Lung (tissue), 12 donors: ENCODE results near the gene F12. TPM values are rescaled to one million over a fixed set of nuclear protein-coding genes. Genes with fewer than 3 reads are reported as not detected.

Source experiments
- ATAC-seq: fragments of 200-7000 bp; cut with Tn5 transposase; one replicate; pipeline ENCODE4 v1.9.1; 2020; ENCODE audit warnings: moderate number of reproducible peaks; ENCODE audit not compliant: insufficient read depth, low FRiP score
- DNase-seq, 3 donors: peaks; one replicate each; pipeline ENCODE4 v3.0.0-alpha.2; 2013 to 2017
- H3K27ac ChIP-seq, 2 donors: one replicate each; pipeline ENCODE4 v1.5.1; 2013; ENCODE audit warnings: mild to moderate bottlenecking in 2 of 2, moderate library complexity in 2 of 2, control low read depth in 1 of 2, inconsistent platforms in 1 of 2, low read depth in 1 of 2, low read length in 1 of 2
- H3K27me3 ChIP-seq, 3 donors: one replicate each; pipeline ENCODE4 v1.5.1; 2013; ENCODE audit warnings: low read length in 2 of 3; ENCODE audit not compliant: control insufficient read depth in 3 of 3, insufficient read depth in 3 of 3
- H3K36me3 ChIP-seq, 4 donors: one replicate each; pipeline ENCODE4 v1.5.1; 2013; ENCODE audit warnings: low read length in 4 of 4, mild to moderate bottlenecking in 1 of 4, moderate library complexity in 1 of 4; ENCODE audit not compliant: control insufficient read depth in 4 of 4, insufficient read depth in 4 of 4
- H3K4me1 ChIP-seq, 5 donors: one replicate each; pipeline ENCODE4 v1.5.1; 2013; ENCODE audit warnings: low read length in 5 of 5, mild to moderate bottlenecking in 2 of 5, moderate library complexity in 1 of 5; ENCODE audit not compliant: control insufficient read depth in 5 of 5, insufficient read depth in 5 of 5
- H3K4me3 ChIP-seq: one replicate; pipeline ENCODE4 v1.5.1; 2013; ENCODE audit warnings: mild to moderate bottlenecking, control low read depth, moderate library complexity
- H3K9ac ChIP-seq, 2 donors: one replicate each; pipeline ENCODE4 v1.5.1; 2013; ENCODE audit warnings: low read length in 2 of 2, control low read depth in 1 of 2; ENCODE audit not compliant: insufficient read depth in 1 of 2
- H3K9me3 ChIP-seq, 4 donors: one replicate each; pipeline ENCODE4 v1.5.1; 2013; ENCODE audit warnings: low read length in 3 of 4, mild to moderate bottlenecking in 1 of 4, moderate library complexity in 1 of 4; ENCODE audit not compliant: control insufficient read depth in 4 of 4, insufficient read depth in 3 of 4
- WGBS, 2 donors: extraction: QIAGEN DNeasy Blood & Tissue Kit; methylation state at CpG; one replicate each; pipeline ENCODE4 v1.1.7; 2013; 5-methylcytosine and 5-hydroxymethylcytosine counted together
- polyA plus RNA-seq, 2 donors: library from polyadenylated mRNA; stranded (reverse); fragments of 200-250 nt; gene quantifications; one replicate each; pipeline ENCODE4 v1.2.1, GENCODE V29; 2013
- total RNA-seq, 2 donors: library from RNA; depleted of rRNA in 1 of 2; stranded (reverse); fragments of >200 nt in 1 of 2; gene quantifications; one replicate each; pipeline ENCODE4 v1.2.1, GENCODE V29; 2014 to 2021
- TF ChIP-seq, protein P1 (sequence below): IDR thresholded peaks from 2 replicates; pipeline ENCODE4 v1.5.1; 2012; ENCODE audit warnings: mild to moderate bottlenecking; ENCODE audit errors: control extremely low read depth, extremely low read depth
- donor health status: control.
- donor health status: control.
- donor health status: Bipolar disorder and iron deficiency.
- donor health status: healthy.
- donor health status: DM: yes; HTN: yes; CAD: no.

The F12 gene
- total and polyA plus RNA-seq, 4 donors, result 1.3 to 1.7 (median 1.4) TPM; not detected in 1

DNA sequence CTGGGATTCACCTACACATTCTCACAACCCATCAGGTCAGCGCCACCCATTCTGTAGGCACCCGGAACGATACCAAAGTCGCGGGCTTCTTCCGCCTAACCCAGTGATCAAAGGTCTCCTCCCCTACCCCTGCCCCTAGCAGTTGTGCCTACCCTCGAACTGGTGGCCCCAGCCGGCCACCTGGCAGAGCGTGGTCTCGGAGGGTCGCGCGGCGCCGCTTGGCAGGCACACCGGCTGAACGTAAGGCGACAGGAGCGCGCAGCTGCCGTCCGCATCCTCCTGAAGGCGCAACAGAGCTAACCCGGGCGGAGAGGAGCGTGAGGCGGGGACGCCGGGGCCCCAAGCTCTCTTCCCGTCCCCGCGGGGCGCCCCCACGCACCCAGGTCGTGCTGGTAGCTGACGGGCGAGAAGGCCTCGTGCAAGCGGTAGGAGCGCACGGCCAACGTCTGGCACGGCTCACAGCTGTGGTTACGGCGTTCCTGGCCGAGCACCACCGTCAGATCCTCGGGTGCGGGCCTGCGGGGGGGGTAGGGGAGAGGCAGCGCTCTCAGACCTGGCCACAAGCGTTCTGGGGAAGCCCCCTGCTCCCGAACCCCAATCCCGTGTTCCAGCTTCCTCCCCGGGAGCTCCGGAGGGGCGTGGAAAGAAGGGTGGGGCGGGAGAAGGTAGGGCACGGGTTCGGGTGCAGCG, 6.1 kb downstream of the F12 start:
- H3K36me3 ChIP-seq, result no peaks in the 10 kb centered on the region
- DNase-seq (no peak), ATAC-seq (no peak)
- H3K4me3 ChIP-seq, result no peak overlapping the region
- H3K27ac ChIP-seq, result no peak overlapping the region
- H3K4me1 ChIP-seq, result peaks cover 0 to 36% (median 18%) of the 10 kb centered on the region in 5 donors
- WGBS, 2 donors, result 2% methylated on average over 53 to 61 of the region's 61 CpGs
- peaks cover 0 to 52% (median 41%) of the 10 kb centered on the region in 3 donors for H3K27me3 ChIP-seq
- TF ChIP-seq, protein P1, sequence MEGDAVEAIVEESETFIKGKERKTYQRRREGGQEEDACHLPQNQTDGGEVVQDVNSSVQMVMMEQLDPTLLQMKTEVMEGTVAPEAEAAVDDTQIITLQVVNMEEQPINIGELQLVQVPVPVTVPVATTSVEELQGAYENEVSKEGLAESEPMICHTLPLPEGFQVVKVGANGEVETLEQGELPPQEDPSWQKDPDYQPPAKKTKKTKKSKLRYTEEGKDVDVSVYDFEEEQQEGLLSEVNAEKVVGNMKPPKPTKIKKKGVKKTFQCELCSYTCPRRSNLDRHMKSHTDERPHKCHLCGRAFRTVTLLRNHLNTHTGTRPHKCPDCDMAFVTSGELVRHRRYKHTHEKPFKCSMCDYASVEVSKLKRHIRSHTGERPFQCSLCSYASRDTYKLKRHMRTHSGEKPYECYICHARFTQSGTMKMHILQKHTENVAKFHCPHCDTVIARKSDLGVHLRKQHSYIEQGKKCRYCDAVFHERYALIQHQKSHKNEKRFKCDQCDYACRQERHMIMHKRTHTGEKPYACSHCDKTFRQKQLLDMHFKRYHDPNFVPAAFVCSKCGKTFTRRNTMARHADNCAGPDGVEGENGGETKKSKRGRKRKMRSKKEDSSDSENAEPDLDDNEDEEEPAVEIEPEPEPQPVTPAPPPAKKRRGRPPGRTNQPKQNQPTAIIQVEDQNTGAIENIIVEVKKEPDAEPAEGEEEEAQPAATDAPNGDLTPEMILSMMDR, result no peak
- no peak overlapping the region for H3K9ac ChIP-seq
- H3K9me3 ChIP-seq, result peaks cover 0 to 2% (median 0%) of the 10 kb centered on the region in 4 donors

DNA sequence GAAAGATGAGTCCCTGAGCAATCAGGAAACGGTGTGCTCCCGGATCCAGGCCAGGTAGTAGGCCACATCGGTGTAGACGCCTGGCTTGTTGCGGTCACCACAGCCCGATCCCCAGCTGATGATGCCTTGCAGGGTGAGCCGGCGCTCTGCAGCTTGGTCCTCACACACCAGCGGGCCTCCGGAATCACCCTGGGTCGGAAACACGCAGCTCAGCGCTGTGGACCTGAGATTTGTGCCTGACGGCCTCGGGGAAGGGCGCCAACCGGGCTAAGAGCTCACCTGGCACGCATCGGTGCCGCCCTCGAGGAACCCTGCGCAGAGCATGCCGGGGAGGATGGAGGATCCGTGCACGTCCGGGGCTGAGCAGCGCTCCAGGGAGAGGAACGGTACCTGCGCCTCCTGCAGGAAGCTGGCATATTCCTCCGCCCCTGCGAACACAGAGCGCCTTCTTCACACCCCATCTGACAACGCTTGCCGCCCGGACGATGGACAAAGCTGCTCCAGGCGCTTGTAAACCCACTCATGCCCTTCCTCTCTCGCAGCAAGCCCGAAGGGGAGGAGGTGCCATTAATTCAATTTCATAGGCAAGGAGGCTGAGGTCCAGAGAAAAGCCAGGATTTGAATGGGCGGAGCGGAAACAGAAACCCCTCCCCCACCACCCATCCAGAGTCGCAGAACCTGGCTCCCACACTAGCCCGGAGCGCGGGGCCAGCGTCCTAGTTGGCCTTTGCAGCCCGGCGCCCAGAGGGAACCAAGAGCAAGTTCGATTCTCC, 6.9 kb downstream of the F12 start:
- Histone ChIP-seq H3K27me3 (peaks cover 0 to 54% (median 41%) of the 10 kb centered on the region in 3 donors), H3K9ac (no peak overlapping the region), H3K36me3 (no peaks in the 10 kb centered on the region), H3K27ac (no peak overlapping the region), H3K4me1 (peaks cover 0 to 36% (median 18%) of the 10 kb centered on the region in 5 donors), H3K4me3 (no peak overlapping the region), H3K9me3 (peaks cover 0 to 2% (median 0%) of the 10 kb centered on the region in 4 donors)
- DNase-seq (peak; percentile 40 to 64 (median 62)), ATAC-seq (peak; percentile 48)
- 9 to 17% methylated on average over 49 of the region's 49 CpGs for WGBS, 2 donors
- TF ChIP-seq, protein P1, result peak; percentile 39

DNA sequence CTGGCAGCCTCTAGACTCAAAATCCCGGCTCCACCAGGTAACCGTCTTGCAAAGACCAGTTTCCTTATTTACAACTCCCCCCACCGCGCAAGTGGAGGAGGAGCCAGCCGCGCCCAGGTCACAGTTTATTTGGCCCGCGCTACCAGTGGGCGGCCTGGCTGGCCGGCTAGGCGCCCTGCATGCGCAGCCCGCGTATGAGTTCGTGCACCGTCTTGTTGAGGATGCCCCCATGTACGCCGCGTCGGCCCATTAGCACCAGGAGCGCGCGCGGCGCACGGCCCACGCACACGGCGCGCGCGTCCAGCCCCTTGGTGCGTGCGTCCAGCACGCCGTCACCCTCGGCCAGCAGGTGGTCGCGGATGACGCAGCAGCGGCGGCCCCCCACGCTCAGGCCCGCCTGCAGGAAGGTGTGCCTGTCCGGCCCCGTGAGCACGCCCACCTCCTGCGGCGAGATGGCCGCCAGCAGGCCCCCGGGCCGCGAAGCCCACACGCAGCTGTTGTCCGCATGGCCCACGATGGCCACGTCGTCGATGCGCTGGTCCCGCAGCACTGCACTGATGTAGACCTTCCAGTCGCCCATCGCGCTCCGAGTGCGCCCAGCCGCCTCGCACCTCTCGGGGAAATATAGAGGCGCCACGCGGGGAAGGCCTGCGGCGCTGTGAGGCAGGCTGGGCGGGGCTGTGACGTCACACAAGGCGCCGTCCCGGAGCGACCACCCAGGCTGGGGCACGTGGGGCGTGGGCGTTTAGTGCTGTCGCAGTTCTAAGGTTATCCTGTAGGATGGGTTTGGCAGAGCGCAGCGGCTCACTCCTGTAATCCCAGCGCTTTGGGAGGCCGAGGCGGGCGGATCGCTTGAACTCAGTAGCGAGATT, 9.1 kb downstream of the F12 start, which contains the start of gene PFN3:
Gene PFN3, minus strand, starts transcription at position 665 of the 872 bp plus-strand sequence. Its CDS starts 85 bp downstream, at position 580.
- Histone ChIP-seq H3K27ac (no peak within 1 kb of the TSS), H3K27me3 (peaks cover 3 to 62% (median 51%) of the 10 kb centered on the region in 3 donors), H3K9me3 (peaks cover 0 to 2% (median 0%) of the 10 kb centered on the region in 4 donors), H3K4me1 (peaks cover 0 to 36% (median 18%) of the 10 kb centered on the region in 5 donors), H3K9ac (no peak within 1 kb of the TSS), H3K36me3 (no peaks in the 10 kb centered on the region), H3K4me3 (no peak within 1 kb of the TSS)
- WGBS, 2 donors, result 25 to 45% methylated on average over 87 to 92 of the region's 92 CpGs
- TF ChIP-seq, protein P1, result no peak
- DNase-seq, result peak; percentile 41 to 74 (median 57)
- ATAC-seq, result no peak
